Measurements from ENCODE around the gene B3GNT7.

B3GNT7 gene

GRCh38 chr2:231379266-231380215 is 16.0 kb upstream of the B3GNT7 start:
- Histone ChIP-seq H3K36me3 (replicated peaks) (no peaks in the 10 kb centered on the region), H3K27me3 (replicated peaks) (no peaks in the 10 kb centered on the region), H3K27ac (no peak overlapping the region), H3K4me3 (ENCODE audit: low read depth, low read length) (no peak overlapping the region)
- no peak for DNase-seq
- in situ Hi-C loops (cut with HindIII; ENCODE audit: low pct_ligation_motif_present, low sequenced_read_pairs) = no loop called here
- no peak for TF ChIP-seq CTCF (IDR thresholded peaks at IDR 0.05; ENCODE audit: low read depth, low read length, missing control alignments)

DNA sequence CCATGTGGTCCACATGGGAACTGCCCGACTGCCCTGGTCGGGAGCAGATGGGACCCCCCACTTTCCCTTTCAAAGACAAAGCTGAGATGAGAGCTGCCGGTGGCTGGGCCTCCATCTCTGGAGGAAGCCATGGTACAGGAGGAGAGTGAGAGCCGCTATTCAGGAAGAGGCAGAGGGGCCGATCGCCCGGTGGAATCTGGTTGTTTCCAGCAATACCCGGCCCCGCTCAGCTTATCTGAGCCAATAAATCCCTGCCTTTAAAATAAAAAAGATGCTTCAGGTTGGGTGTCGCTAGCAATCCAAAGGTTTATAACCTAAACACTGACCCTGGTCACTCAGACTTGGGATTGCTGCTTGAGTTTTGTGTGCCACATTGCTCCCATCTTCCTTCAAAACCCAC is 15.2 kb upstream of the B3GNT7 start:
- in situ Hi-C loops (cut with HindIII; ENCODE audit: low pct_ligation_motif_present, low sequenced_read_pairs) = no loop called here
- H3K27ac ChIP-seq = no peak overlapping the region
- no peak for TF ChIP-seq CTCF (IDR thresholded peaks at IDR 0.05; ENCODE audit: low read depth, low read length, missing control alignments)
- no peaks in the 10 kb centered on the region for H3K36me3 ChIP-seq (replicated peaks)
- no peaks in the 10 kb centered on the region for H3K27me3 ChIP-seq (replicated peaks)
- no peak for DNase-seq
- no peak overlapping the region for H3K4me3 ChIP-seq (ENCODE audit: low read depth, low read length)

DNA sequence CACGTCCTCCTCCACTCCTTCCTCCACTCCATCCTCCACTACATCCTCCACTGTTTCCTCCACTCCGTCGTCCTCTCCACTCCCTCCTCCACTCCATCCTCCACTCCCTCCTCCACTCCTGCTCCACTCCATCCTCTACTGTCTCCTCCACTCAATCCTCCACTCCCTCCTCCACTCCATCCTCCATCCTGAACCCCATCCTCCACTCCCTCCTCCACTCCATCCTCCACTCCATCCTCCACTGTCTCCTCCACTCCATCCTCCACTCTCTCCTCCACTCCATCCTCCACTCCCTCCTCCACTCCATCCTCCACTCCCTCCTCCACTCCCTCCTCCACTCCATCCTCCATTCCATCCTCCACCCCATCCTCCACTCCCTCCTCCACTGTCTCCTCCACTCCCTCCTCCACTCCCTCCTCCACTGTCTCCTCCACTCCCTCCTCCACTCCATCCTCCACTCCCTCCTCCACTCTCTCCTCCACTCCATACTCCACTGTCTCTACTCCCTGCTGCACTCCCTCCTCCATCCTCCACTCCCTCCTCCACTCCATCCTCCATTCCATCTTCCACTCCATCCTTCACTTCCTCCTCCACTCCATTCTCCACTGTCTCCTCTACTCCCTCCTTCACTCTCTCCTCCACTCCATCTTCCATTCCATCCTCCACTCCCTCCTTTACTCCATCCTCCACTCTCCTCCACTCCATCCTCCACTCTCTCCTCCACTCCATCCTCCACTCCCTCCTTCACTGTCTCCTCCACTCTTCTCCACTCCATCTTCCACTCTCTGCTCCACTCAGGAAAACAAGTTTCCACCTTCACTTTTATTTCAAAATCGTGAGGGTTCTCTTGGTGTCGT is 14.3 kb upstream of the B3GNT7 start:
- H3K27me3 ChIP-seq (replicated peaks) = no peaks in the 10 kb centered on the region
- no peak for TF ChIP-seq CTCF (IDR thresholded peaks at IDR 0.05; ENCODE audit: low read depth, low read length, missing control alignments)
- no peaks in the 10 kb centered on the region for H3K36me3 ChIP-seq (replicated peaks)
- in situ Hi-C loops (cut with HindIII; ENCODE audit: low pct_ligation_motif_present, low sequenced_read_pairs) = no loop called here
- no peak for DNase-seq
- no peak overlapping the region for H3K4me3 ChIP-seq (ENCODE audit: low read depth, low read length)
- no peak overlapping the region for H3K27ac ChIP-seq

- DNase-seq = no peak
- in situ Hi-C loops (cut with HindIII; ENCODE audit: low pct_ligation_motif_present, low sequenced_read_pairs) = no loop called here
- no peaks in the 10 kb centered on the region for H3K36me3 ChIP-seq (replicated peaks)
- H3K27ac ChIP-seq = no peak overlapping the region
- no peak overlapping the region for H3K4me3 ChIP-seq (ENCODE audit: low read depth, low read length)
- no peak for TF ChIP-seq CTCF (IDR thresholded peaks at IDR 0.05; ENCODE audit: low read depth, low read length, missing control alignments)
- no peaks in the 10 kb centered on the region for H3K27me3 ChIP-seq (replicated peaks)
Measured at GRCh38 chr2:231382116-231382515, 13.4 kb upstream of the B3GNT7 start.

DNA sequence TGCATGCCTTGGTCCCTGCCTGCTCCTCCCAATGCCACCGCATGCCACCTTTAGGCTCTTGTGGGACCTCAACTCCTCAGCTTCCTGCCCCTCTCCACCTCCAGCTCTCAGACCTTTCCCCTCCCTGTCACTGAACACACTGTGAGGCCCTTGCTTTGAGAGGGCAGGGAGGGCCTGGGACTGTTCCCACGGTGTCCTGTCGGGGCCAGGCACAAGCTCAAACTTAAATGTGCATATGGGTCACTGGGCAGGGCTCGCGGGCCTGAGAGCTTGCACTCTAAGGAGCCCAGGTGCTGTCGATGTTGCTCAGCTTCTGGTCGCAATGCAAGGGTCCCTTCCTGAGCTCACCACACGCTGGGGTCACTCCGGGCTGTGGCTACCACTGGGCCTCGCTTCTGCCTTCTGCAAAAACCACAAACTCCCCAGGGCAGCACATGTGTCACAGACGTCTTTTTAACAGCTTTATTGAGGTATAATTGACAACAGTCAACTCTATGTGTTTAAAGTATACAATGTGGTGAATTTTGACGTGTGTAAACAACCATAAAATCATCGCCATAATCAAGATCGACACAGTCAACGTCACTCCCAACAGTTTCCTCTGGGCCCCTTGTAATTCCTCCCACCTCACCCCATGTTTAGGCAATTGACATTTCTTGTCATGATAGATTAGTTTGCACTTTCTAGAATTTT is 11.9 kb upstream of the B3GNT7 start:
- Histone ChIP-seq H3K27ac (no peak overlapping the region), H3K27me3 (replicated peaks) (no peaks in the 10 kb centered on the region), H3K36me3 (replicated peaks) (no peaks in the 10 kb centered on the region), H3K4me3 (ENCODE audit: low read depth, low read length) (no peak overlapping the region)
- no peak for DNase-seq
- in situ Hi-C loops (cut with HindIII; ENCODE audit: low pct_ligation_motif_present, low sequenced_read_pairs) = no loop called here
- no peak for TF ChIP-seq CTCF (IDR thresholded peaks at IDR 0.05; ENCODE audit: low read depth, low read length, missing control alignments)

Measured in brain microvascular endothelial cell (primary cell).